ENCODE results near the gene PAPOLG.

Gene PAPOLG

GRCh38 chr2:60840880-60841279, 84.8 kb downstream of the PAPOLG start:
- no peak overlapping the region for H3K4me3 ChIP-seq (replicated peaks; ENCODE audit: low read depth, low read length)
- no peak for DNase-seq (ENCODE audit: low read depth)
- TF ChIP-seq CTCF (IDR thresholded peaks at IDR 0.05; ENCODE audit: low read length, missing control alignments), result no peak

DNA sequence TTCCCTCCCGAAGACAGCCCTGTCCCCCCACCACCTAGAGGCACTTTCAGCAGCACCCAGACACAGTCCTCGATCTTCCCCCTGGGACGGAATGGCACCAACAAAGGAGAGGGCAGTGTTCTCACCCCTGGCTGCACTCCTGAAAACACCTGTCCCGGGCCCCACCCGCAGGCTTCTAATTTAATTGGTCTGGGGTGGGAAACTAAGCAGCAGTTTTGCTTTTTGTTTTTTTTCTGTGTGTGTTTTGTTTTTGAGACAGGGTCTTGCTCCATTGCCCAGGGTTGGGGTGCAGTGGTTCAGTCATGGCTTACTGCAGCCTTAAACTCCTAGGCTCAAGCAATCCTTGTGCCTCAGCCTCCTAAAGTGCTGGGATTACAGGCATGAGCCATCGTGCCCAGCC, 86.9 kb downstream of the PAPOLG start:
- DNase-seq (ENCODE audit: low read depth), result no peak
- H3K4me3 ChIP-seq (replicated peaks; ENCODE audit: low read depth, low read length), result no peak overlapping the region
- TF ChIP-seq CTCF (IDR thresholded peaks at IDR 0.05; ENCODE audit: low read length, missing control alignments), result no peak

GRCh38 chr2:60844105-60844504, 88.0 kb downstream of the PAPOLG start:
- DNase-seq (ENCODE audit: low read depth), result no peak
- no peak overlapping the region for H3K4me3 ChIP-seq (replicated peaks; ENCODE audit: low read depth, low read length)
- no peak for TF ChIP-seq CTCF (IDR thresholded peaks at IDR 0.05; ENCODE audit: low read length, missing control alignments)

DNA sequence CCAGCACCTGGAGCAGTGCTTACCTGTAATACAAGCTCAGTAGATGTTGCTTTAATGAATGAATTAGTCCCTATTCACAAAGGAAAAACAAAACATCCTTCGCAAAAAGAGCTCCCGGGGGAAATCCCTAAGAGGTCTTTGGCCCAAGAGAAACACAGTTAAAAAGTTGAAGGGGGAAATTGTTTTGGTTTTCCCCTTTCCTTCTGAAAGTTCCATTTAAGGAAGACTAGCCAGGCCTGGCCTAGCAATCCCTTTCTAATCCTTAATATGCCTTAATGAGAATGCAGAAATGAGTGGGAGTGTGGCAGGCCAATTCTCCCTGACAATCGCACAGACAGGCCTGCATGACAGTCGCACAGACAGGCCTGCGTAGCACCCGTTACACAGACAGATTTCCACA, 91.8 kb downstream of the PAPOLG start:
- H3K4me3 ChIP-seq (replicated peaks; ENCODE audit: low read depth, low read length), result no peak overlapping the region
- no peak for DNase-seq (ENCODE audit: low read depth)
- TF ChIP-seq CTCF (IDR thresholded peaks at IDR 0.05; ENCODE audit: low read length, missing control alignments), result no peak

All from fibroblast of pulmonary artery (primary cell).